ENCODE measurements around the gene ARMH3.

Gene ARMH3

GRCh38 chr10:101892782-101893391, 163.1 kb downstream of the ARMH3 start:
- no peak for DNase-seq (ENCODE audit: low read depth)
- no peak for TF ChIP-seq CTCF (IDR thresholded peaks at IDR 0.05; ENCODE audit: low read length, missing control alignments)
- H3K4me3 ChIP-seq (replicated peaks; ENCODE audit: low read depth, low read length), result no peak overlapping the region

GRCh38 chr10:101889256-101890210, 166.4 kb downstream of the ARMH3 start:
- peak; percentile 96 for TF ChIP-seq CTCF (IDR thresholded peaks at IDR 0.05; ENCODE audit: low read length, missing control alignments)
- peak; percentile 87 for DNase-seq (ENCODE audit: low read depth)
- no peak overlapping the region for H3K4me3 ChIP-seq (replicated peaks; ENCODE audit: low read depth, low read length)

- no peak overlapping the region for H3K4me3 ChIP-seq (replicated peaks; ENCODE audit: low read depth, low read length)
- TF ChIP-seq CTCF (IDR thresholded peaks at IDR 0.05; ENCODE audit: low read length, missing control alignments), result no peak
Measured at GRCh38 chr10:101888251-101888949, 167.6 kb downstream of the ARMH3 start.

GRCh38 chr10:101887775-101888174, 168.2 kb downstream of the ARMH3 start:
- TF ChIP-seq CTCF (IDR thresholded peaks at IDR 0.05; ENCODE audit: low read length, missing control alignments), result no peak
- H3K4me3 ChIP-seq (replicated peaks; ENCODE audit: low read depth, low read length), result no peak overlapping the region
- no peak for DNase-seq (ENCODE audit: low read depth)

More at GRCh38 chr10:101888251-101888949, 167.6 kb downstream of the ARMH3 start:
- no peak for DNase-seq (ENCODE audit: low read depth)

GRCh38 chr10:101886521-101887312, 169.3 kb downstream of the ARMH3 start:
- no peak overlapping the region for H3K4me3 ChIP-seq (replicated peaks; ENCODE audit: low read depth, low read length)
- DNase-seq (ENCODE audit: low read depth), result no peak
- no peak for TF ChIP-seq CTCF (IDR thresholded peaks at IDR 0.05; ENCODE audit: low read length, missing control alignments)

- TF ChIP-seq CTCF (IDR thresholded peaks at IDR 0.05; ENCODE audit: low read length, missing control alignments), result no peak
- no peak overlapping the region for H3K4me3 ChIP-seq (replicated peaks; ENCODE audit: low read depth, low read length)
- DNase-seq (ENCODE audit: low read depth), result no peak
Measured at GRCh38 chr10:101881036-101881774, 174.8 kb downstream of the ARMH3 start.
